H9 (cell line): ENCODE measurements around the gene SNX27. TPM values are rescaled to one million over a fixed set of nuclear protein-coding genes. Genes with fewer than 3 reads are reported as not detected.

ENCODE experiments used
- DNase-seq: peaks from one replicate; pipeline ENCODE4 v3.0.0-alpha.2; 2017
- H2AFZ ChIP-seq: one replicate; pipeline ENCODE4 v1.6.1; 2013; ENCODE audit warnings: mild to moderate bottlenecking, low read length, control low read depth, moderate library complexity
- H2AK5ac ChIP-seq: 2 replicates; pipeline ENCODE4 v1.6.1; 2013; ENCODE audit warnings: low read length, control low read depth, mixed read lengths; ENCODE audit not compliant: insufficient read length
- H2BK120ac ChIP-seq: one replicate; pipeline ENCODE4 v1.6.1; 2013; ENCODE audit warnings: low read depth, mild to moderate bottlenecking, low read length, control low read depth, inconsistent platforms; ENCODE audit not compliant: poor library complexity, severe bottlenecking
- H2BK12ac ChIP-seq: 2 replicates; pipeline ENCODE4 v1.6.1; 2013; ENCODE audit warnings: low read length, control low read depth, mixed read lengths, low read depth; ENCODE audit not compliant: insufficient read length
- H2BK15ac ChIP-seq: 2 replicates; pipeline ENCODE4 v1.6.1; 2013; ENCODE audit warnings: low read depth, low read length, control low read depth
- H2BK20ac ChIP-seq: one replicate; pipeline ENCODE4 v1.6.1; 2013; ENCODE audit warnings: low read depth, mild to moderate bottlenecking, low read length, control low read depth, inconsistent platforms; ENCODE audit not compliant: poor library complexity, severe bottlenecking
- H2BK5ac ChIP-seq: 2 replicates; pipeline ENCODE4 v1.6.1; 2013; ENCODE audit warnings: low read length, control low read depth, mixed read lengths; ENCODE audit not compliant: insufficient read length
- H3K14ac ChIP-seq: 2 replicates; pipeline ENCODE4 v1.6.1; 2013; ENCODE audit warnings: low read length, control low read depth; ENCODE audit not compliant: insufficient read depth
- H3K18ac ChIP-seq: 2 replicates; pipeline ENCODE4 v1.6.1; 2013; ENCODE audit warnings: low read depth, mild to moderate bottlenecking, mixed read lengths, low read length, control low read depth; ENCODE audit not compliant: insufficient read length
- H3K23ac ChIP-seq: 2 replicates; pipeline ENCODE4 v1.6.1; 2013; ENCODE audit warnings: low read length, control low read depth, mixed read lengths, low read depth; ENCODE audit not compliant: insufficient read length
- H3K23me2 ChIP-seq: 2 replicates; pipeline ENCODE4 v1.6.1; 2013; ENCODE audit warnings: low read depth, mild to moderate bottlenecking, mixed read lengths, low read length, control low read depth; ENCODE audit not compliant: insufficient read length, poor library complexity, severe bottlenecking
- H3K27ac ChIP-seq: 2 replicates; pipeline ENCODE4 v1.5.1; 2013; ENCODE audit warnings: low read length, control low read depth, mixed read lengths, low read depth; ENCODE audit not compliant: insufficient read length
- H3K27me3 ChIP-seq: 2 replicates; pipeline ENCODE4 v1.6.1; 2013; ENCODE audit warnings: low read length, control low read depth, inconsistent platforms; ENCODE audit not compliant: insufficient read depth
- H3K4ac ChIP-seq: 2 replicates; pipeline ENCODE4 v1.6.1; 2013; ENCODE audit warnings: low read depth, mild to moderate bottlenecking, control low read depth, inconsistent platforms, low read length, moderate library complexity
- H3K4me1 ChIP-seq: 2 replicates; pipeline ENCODE4 v1.6.1; 2013; ENCODE audit warnings: low read length, control low read depth, inconsistent platforms; ENCODE audit not compliant: insufficient read depth
- H3K4me2 ChIP-seq: 2 replicates; pipeline ENCODE4 v1.6.1; 2013; ENCODE audit warnings: low read length, control low read depth, mixed read lengths; ENCODE audit not compliant: insufficient read length, insufficient read depth
- H3K56ac ChIP-seq: 2 replicates; pipeline ENCODE4 v1.6.1; 2013; ENCODE audit warnings: low read depth, mild to moderate bottlenecking, mixed read lengths, low read length, control low read depth; ENCODE audit not compliant: insufficient read length
- H3K79me1 ChIP-seq: 2 replicates; pipeline ENCODE4 v1.6.1; 2013; ENCODE audit warnings: low read depth, mild to moderate bottlenecking, moderate library complexity, low read length, control low read depth, inconsistent platforms; ENCODE audit not compliant: insufficient read depth, poor library complexity, severe bottlenecking
- H3K79me2 ChIP-seq: 2 replicates; pipeline ENCODE4 v1.6.1; 2013; ENCODE audit warnings: low read length, control low read depth, inconsistent platforms; ENCODE audit not compliant: insufficient read depth
- H3K9ac ChIP-seq: 2 replicates; pipeline ENCODE4 v1.6.1; 2013; ENCODE audit warnings: low read length, control low read depth, mixed read lengths; ENCODE audit not compliant: insufficient read length; ENCODE audit errors: extremely low read depth
- H3K9me3 ChIP-seq: one replicate; pipeline ENCODE4 v1.6.1; 2013; ENCODE audit warnings: low read depth, low read length, inconsistent platforms; ENCODE audit not compliant: control insufficient read depth
- H3T11ph ChIP-seq: one replicate; pipeline ENCODE4 v1.6.1; 2013; ENCODE audit warnings: mild to moderate bottlenecking, low read length, control low read depth, inconsistent platforms
- H4K20me1 ChIP-seq: one replicate; pipeline ENCODE4 v1.6.1; 2013; ENCODE audit not compliant: control insufficient read depth, insufficient read length, insufficient read depth
- H4K5ac ChIP-seq: 2 replicates; pipeline ENCODE4 v1.6.1; 2013; ENCODE audit warnings: low read depth, mild to moderate bottlenecking, mixed read lengths, low read length, control low read depth; ENCODE audit not compliant: insufficient read length
- H4K8ac ChIP-seq: replicated peaks from 2 replicates; pipeline ENCODE4 v1.6.1; 2013; ENCODE audit warnings: low read length, control low read depth, mixed read lengths, low read depth; ENCODE audit not compliant: insufficient read length
- H4K91ac ChIP-seq: 2 replicates; pipeline ENCODE4 v1.6.1; 2013; ENCODE audit warnings: low read depth, mild to moderate bottlenecking, moderate library complexity, mixed read lengths, low read length, control low read depth; ENCODE audit not compliant: insufficient read length
- H3K27ac Mint-ChIP-seq, 3 experiments: 2 replicates in 2 of 3; 3 replicates in 1 of 3; pipeline ENCODE4 v1.8.0; 2020 to 2021; ENCODE audit warnings: mixed read lengths in 3 of 3, mild to moderate bottlenecking in 1 of 3, moderate library complexity in 1 of 3
- H3K27me3 Mint-ChIP-seq: 2 replicates; pipeline ENCODE4 v1.8.0; 2021; ENCODE audit warnings: low read depth, mild to moderate bottlenecking, moderate library complexity, mixed read lengths
- H3K36me3 Mint-ChIP-seq, 3 experiments: 2 replicates in 2 of 3; 3 replicates in 1 of 3; pipeline ENCODE4 v1.8.0; 2020 to 2021; ENCODE audit warnings: low read depth in 3 of 3, mixed read lengths in 3 of 3; ENCODE audit not compliant: insufficient read depth in 1 of 3
- H3K4me1 Mint-ChIP-seq, 2 experiments: 2 replicates each; pipeline ENCODE4 v1.8.0; 2020; ENCODE audit warnings: mixed read lengths in 2 of 2
- H3K4me3 Mint-ChIP-seq, 2 experiments: 2 replicates in 1 of 2; 3 replicates in 1 of 2; pipeline ENCODE4 v1.8.0; 2020 to 2021; ENCODE audit warnings: mild to moderate bottlenecking in 2 of 2, mixed read lengths in 2 of 2, moderate library complexity in 1 of 2
- H3K9me3 Mint-ChIP-seq, 2 experiments: 2 replicates in 1 of 2; 3 replicates in 1 of 2; pipeline ENCODE4 v1.8.0; 2020; ENCODE audit warnings: mild to moderate bottlenecking in 2 of 2, mixed read lengths in 2 of 2, moderate library complexity in 1 of 2
- WGBS: extraction: QIAGEN DNeasy Blood & Tissue Kit; methylation state at CpG from one replicate; pipeline ENCODE4 v1.1.7; 2013; ENCODE audit warnings: missing lambda C conversion rate, low lambda C conversion rate, mixed read lengths; ENCODE audit not compliant: insufficient read length; ENCODE audit errors: extremely low coverage; 5-methylcytosine and 5-hydroxymethylcytosine counted together
- total RNA-seq: library from RNA; stranded (reverse); gene quantifications from 2 replicates; pipeline ENCODE4 v1.2.1, GENCODE V29; 2021
- TF ChIP-seq, protein P1 (sequence below): fragments of 200-600 bp; sonication (generic); conservative IDR thresholded peaks from 3 replicates; pipeline ENCODE4 v1.8.0; 2021; ENCODE audit warnings: antibody characterized with exemption, mild to moderate bottlenecking

The SNX27 gene
- total RNA-seq, 1 experiment from 2014 or later = 48.9 TPM

DNA sequence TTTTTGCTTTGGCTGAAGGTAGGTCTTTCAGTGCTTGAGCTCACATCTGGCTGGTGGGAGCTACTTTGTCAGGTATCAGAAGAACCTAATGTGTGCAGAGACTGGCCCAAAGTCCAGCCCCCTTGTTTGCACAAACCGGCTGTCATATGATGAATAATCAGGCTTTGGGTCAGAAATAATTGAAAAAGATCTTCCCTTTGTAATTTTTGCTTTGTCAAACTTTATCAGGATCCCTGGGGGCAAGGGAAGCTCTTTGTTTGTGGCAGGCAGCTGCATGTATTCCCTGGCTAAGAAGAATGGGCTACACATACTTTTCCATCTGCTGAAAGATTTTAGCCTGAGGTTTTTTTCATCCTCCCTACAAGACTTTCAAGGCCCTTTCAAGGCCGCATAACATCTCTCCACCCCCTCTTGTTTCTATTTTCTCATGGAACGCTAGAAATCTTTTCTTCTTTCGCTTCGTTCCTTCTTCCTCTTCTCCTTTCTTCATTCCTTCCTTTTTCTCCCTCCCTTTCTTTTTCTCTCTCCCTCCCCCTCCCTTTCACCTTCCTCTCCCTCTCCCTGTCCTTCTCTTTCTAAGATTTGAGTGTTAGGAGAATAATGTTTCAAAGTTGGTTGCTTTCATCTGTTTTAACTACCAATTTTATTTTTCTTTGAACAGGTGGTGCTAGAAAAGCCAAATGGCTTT lies 46.2 kb upstream of the SNX27 start:
- no peak overlapping the region for H3K4me3 Mint-ChIP-seq
- H2BK12ac ChIP-seq = no peak overlapping the region
- H3K27me3 Mint-ChIP-seq = no peaks in the 10 kb centered on the region

More for the DNA sequence above, 46.2 kb upstream of the SNX27 start:
- Histone ChIP-seq H4K91ac (no peak overlapping the region), H2BK5ac (no peak overlapping the region), H3K27me3 (no peaks in the 10 kb centered on the region), H3K9ac (no peak overlapping the region), H3K18ac (no peak overlapping the region), H3K4me1 (no peaks in the 10 kb centered on the region), H2AK5ac (no peak overlapping the region), H2BK120ac (no peak overlapping the region), H2BK20ac (no peak overlapping the region), H3K9me3 (no peaks in the 10 kb centered on the region), H3K23me2 (no peaks in the 10 kb centered on the region), H4K20me1 (no peaks in the 10 kb centered on the region), H3K79me2 (no peaks in the 10 kb centered on the region), H2AFZ (no peak overlapping the region), H3K4me2 (no peak overlapping the region), H3K79me1 (no peaks in the 10 kb centered on the region), H3K14ac (no peak overlapping the region), H2BK15ac (no peak overlapping the region), H3T11ph (no peak overlapping the region), H3K4ac (no peak overlapping the region), H4K8ac (no peak overlapping the region), H3K23ac (no peak overlapping the region), H4K5ac (no peak overlapping the region), H3K27ac (no peak overlapping the region), H3K56ac (no peak overlapping the region)
- no peak for DNase-seq
- 100% methylated on average over 1 of the region's 5 CpGs for WGBS
- TF ChIP-seq, protein P1, sequence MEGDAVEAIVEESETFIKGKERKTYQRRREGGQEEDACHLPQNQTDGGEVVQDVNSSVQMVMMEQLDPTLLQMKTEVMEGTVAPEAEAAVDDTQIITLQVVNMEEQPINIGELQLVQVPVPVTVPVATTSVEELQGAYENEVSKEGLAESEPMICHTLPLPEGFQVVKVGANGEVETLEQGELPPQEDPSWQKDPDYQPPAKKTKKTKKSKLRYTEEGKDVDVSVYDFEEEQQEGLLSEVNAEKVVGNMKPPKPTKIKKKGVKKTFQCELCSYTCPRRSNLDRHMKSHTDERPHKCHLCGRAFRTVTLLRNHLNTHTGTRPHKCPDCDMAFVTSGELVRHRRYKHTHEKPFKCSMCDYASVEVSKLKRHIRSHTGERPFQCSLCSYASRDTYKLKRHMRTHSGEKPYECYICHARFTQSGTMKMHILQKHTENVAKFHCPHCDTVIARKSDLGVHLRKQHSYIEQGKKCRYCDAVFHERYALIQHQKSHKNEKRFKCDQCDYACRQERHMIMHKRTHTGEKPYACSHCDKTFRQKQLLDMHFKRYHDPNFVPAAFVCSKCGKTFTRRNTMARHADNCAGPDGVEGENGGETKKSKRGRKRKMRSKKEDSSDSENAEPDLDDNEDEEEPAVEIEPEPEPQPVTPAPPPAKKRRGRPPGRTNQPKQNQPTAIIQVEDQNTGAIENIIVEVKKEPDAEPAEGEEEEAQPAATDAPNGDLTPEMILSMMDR = no peak
- Mint-ChIP-seq H3K27ac (peak overlapping the region in 2 of 3 experiments; percentile 2 to 71; a peak in 4 of 7 replicates), H3K4me1 (peaks cover 7 to 10% of the 10 kb centered on the region in 2 experiments; a peak in 3 of 4 replicates), H3K36me3 (peaks cover 2 to 27% (median 19%) of the 10 kb centered on the region in 3 experiments; a peak in 6 of 7 replicates), H3K9me3 (no peaks in the 10 kb centered on the region)
